Esophagus muscularis mucosa (tissue), 4 donors: Measurements from ENCODE around the gene CDK17. TPM values are rescaled to one million over a fixed set of nuclear protein-coding genes. Genes with fewer than 3 reads are reported as not detected.

Experiments used
- DNase-seq: peaks from one replicate; pipeline ENCODE4 v3.0.0-alpha.2; 2017; ENCODE audit errors: extremely low spot score
- H3K27ac ChIP-seq, 4 donors: fragments of 200-600 bp; sonication (generic); replicated peaks in 1 of 4; 1 replicate in 3 of 4; 2 replicates in 1 of 4; pipeline ENCODE4 v1.5.1; 2016 to 2019; ENCODE audit warnings: mild to moderate bottlenecking in 1 of 4
- H3K27me3 ChIP-seq, 4 donors: fragments of 200-600 bp; sonication (generic); one replicate each; pipeline versions ENCODE4 v1.5.1 to v1.6.0; 2016 to 2019
- H3K36me3 ChIP-seq, 4 donors: fragments of 200-600 bp; sonication (generic); one replicate each; pipeline ENCODE4 v1.5.1; 2016 to 2019
- H3K4me1 ChIP-seq, 4 donors: fragments of 200-600 bp; sonication (generic); one replicate each; pipeline ENCODE4 v1.5.1; 2016 to 2019
- H3K4me3 ChIP-seq, 4 donors: fragments of 200-600 bp; sonication (generic); 1 replicate in 2 of 4; 2 replicates in 2 of 4; pipeline ENCODE4 v1.5.1; 2016 to 2019; ENCODE audit warnings: mild to moderate bottlenecking in 4 of 4, moderate library complexity in 1 of 4
- H3K9me3 ChIP-seq, 4 donors: fragments of 200-600 bp; sonication (generic); 1 replicate in 3 of 4; 2 replicates in 1 of 4; pipeline ENCODE4 v1.5.1; 2016 to 2019
- CTCF ChIP-seq, 3 experiments: fragments of 200-600 bp in 2 of 3; fragments of 450-650 bp in 1 of 3; sonication (generic) in 2 of 3; IDR thresholded peaks; one replicate each; pipeline ENCODE4 v1.5.1; 2017 to 2019; ENCODE audit warnings: antibody characterized with exemption in 3 of 3, mild to moderate bottlenecking in 2 of 3, moderate library complexity in 1 of 3
- EP300 ChIP-seq: sonication (generic); formaldehyde crosslinking; IDR thresholded peaks from one replicate; pipeline ENCODE4 v1.6.1; 2017; ENCODE audit warnings: antibody characterized with exemption
- POLR2A ChIP-seq: fragments of 450-650 bp; IDR thresholded peaks from one replicate; pipeline ENCODE4 v1.6.1; 2017; ENCODE audit warnings: antibody characterized with exemption, moderate library complexity, mild to moderate bottlenecking, low read depth
- POLR2AphosphoS5 ChIP-seq, 2 donors: sonication (generic); formaldehyde crosslinking; IDR thresholded peaks; one replicate each; pipeline ENCODE4 v1.6.1; 2017; ENCODE audit warnings: antibody characterized with exemption in 2 of 2
- WGBS: methylation state at CpG from one replicate; pipeline ENCODE4 v1.1.5; 2018; 5-methylcytosine and 5-hydroxymethylcytosine counted together
- intact Hi-C: fragments of 100-400 bp; cut with DNase I; formaldehyde crosslinking; loops from one replicate; pipeline ENCODE4 v1.15.1; 2023
- total RNA-seq, 4 donors: library from RNA; depleted of rRNA; stranded (reverse); fragments of >200 nt; gene quantifications; one replicate each; pipeline versions ENCODE4 v1.1.0 to v1.2.1, GENCODE V29; 2016

CDK17 gene
- total RNA-seq, result 10 to 100 TPM; 56.2 to 96.9 (median 68.6) TPM

GRCh38 chr12:96399919-96400630, at the start of gene CDK17:
CDK17 (minus strand) TSS chr12:96400439; CDS start chr12:96334836, 65,603 bp downstream.
- peak; percentile 93 for DNase-seq
- 0% methylated on average over 16 of the region's 112 CpGs for WGBS
- intact Hi-C loops, result loop anchor here (5.0 to 10.0 kb wide), 6 partner anchors 87 to 365 kb away; partner anchors contain the start of genes CFAP54 and LTA4H
- peak within 1 kb of the TSS; percentile 100 for H3K27ac ChIP-seq
- peaks cover 9 to 41% (median 38%) of the 10 kb centered on the region in 4 donors for H3K4me1 ChIP-seq
- no peaks in the 10 kb centered on the region for H3K27me3 ChIP-seq
- H3K4me3 ChIP-seq, result peak within 1 kb of the TSS; percentile 94 to 98 (median 96)
- H3K36me3 ChIP-seq, result no peaks in the 10 kb centered on the region
- H3K9me3 ChIP-seq, result no peaks in the 10 kb centered on the region
- TF ChIP-seq EP300, result no peak
- peak; percentile 43 to 66 (median 54) for TF ChIP-seq CTCF (IDR thresholded peaks at IDR 0.05)
- TF ChIP-seq POLR2AphosphoS5 (IDR thresholded peaks at IDR 0.05), result peak; percentile 64 to 90
- peak; percentile 70 for TF ChIP-seq POLR2A

GRCh38 chr12:96448300-96448699, 48.1 kb upstream of the CDK17 start:
- H3K4me3 ChIP-seq, result no peak overlapping the region
- DNase-seq, result no peak
- intact Hi-C loops, result no loop called here
- WGBS, result 72% methylated on average over 3 of the region's 3 CpGs
- H3K27ac ChIP-seq, result no peak overlapping the region
- no peaks in the 10 kb centered on the region for H3K9me3 ChIP-seq
- H3K36me3 ChIP-seq, result no peaks in the 10 kb centered on the region
- TF ChIP-seq EP300, result no peak
- peaks cover 0 to 4% (median 2%) of the 10 kb centered on the region in 4 donors for H3K4me1 ChIP-seq
- H3K27me3 ChIP-seq, result no peaks in the 10 kb centered on the region

- Histone ChIP-seq H3K4me1 (peaks cover 0 to 4% (median 2%) of the 10 kb centered on the region in 4 donors), H3K27me3 (no peaks in the 10 kb centered on the region), H3K9me3 (no peaks in the 10 kb centered on the region), H3K36me3 (no peaks in the 10 kb centered on the region), H3K27ac (no peak overlapping the region), H3K4me3 (no peak overlapping the region)
- intact Hi-C loops, result no loop called here
- no peak for DNase-seq
- WGBS, result 93% methylated on average over 3 of the region's 3 CpGs
- TF ChIP-seq POLR2A (no peak), EP300 (no peak), POLR2AphosphoS5 (IDR thresholded peaks at IDR 0.05) (no peak), CTCF (IDR thresholded peaks at IDR 0.05) (no peak)
Measured at GRCh38 chr12:96447256-96447655, 47.0 kb upstream of the CDK17 start.

- WGBS, result 64% methylated on average over 6 of the region's 6 CpGs
- Histone ChIP-seq H3K4me3 (no peak overlapping the region), H3K27ac (peak overlapping the region; percentile 29 to 62 (median 53)), H3K4me1 (peaks cover 0 to 4% (median 2%) of the 10 kb centered on the region in 4 donors), H3K9me3 (no peaks in the 10 kb centered on the region), H3K36me3 (no peaks in the 10 kb centered on the region), H3K27me3 (no peaks in the 10 kb centered on the region)
- no peak for DNase-seq
- intact Hi-C loops, result no loop called here
- TF ChIP-seq POLR2AphosphoS5 (IDR thresholded peaks at IDR 0.05), result peak; percentile 66 to 72
- TF ChIP-seq CTCF (IDR thresholded peaks at IDR 0.05), result no peak
- no peak for TF ChIP-seq POLR2A
- no peak for TF ChIP-seq EP300
Measured at GRCh38 chr12:96445691-96446583, 45.7 kb upstream of the CDK17 start.

- intact Hi-C loops, result no loop called here
- Histone ChIP-seq H3K4me3 (no peak overlapping the region), H3K27me3 (no peaks in the 10 kb centered on the region), H3K36me3 (no peaks in the 10 kb centered on the region), H3K9me3 (no peaks in the 10 kb centered on the region), H3K4me1 (peaks cover 0 to 4% (median 2%) of the 10 kb centered on the region in 4 donors), H3K27ac (no peak overlapping the region)
- DNase-seq, result no peak
- TF ChIP-seq CTCF (IDR thresholded peaks at IDR 0.05), result no peak
- WGBS, result 90% methylated on average over 10 of the region's 10 CpGs
Measured at GRCh38 chr12:96444399-96444798, 44.2 kb upstream of the CDK17 start.
